AG04449 (cell line): ENCODE results near the gene RALA.

ENCODE experiments used
- CTCF ChIA-PET: fragments of 350-600 bp; formaldehyde crosslinking; extraction: SDS; loops from one replicate; lab custom pipeline; 2021; ENCODE audit warnings: antibody characterized with exemption; lab: Yijun Ruan, JAX
- POLR2A ChIA-PET: fragments of 400-600, 350-600 bp; formaldehyde crosslinking; extraction: SDS; loops from one replicate; lab custom pipeline; 2020; ENCODE audit warnings: antibody characterized with exemption, inconsistent platforms; lab: Yijun Ruan, JAX
- DNase-seq: peaks from one replicate; pipeline ENCODE4 v3.0.0-alpha.2; 2010; ENCODE audit warnings: low read depth, low spot score
- H3K4me3 ChIP-seq: 2 replicates; pipeline ENCODE4 v1.5.1; 2011; ENCODE audit warnings: low read depth, mild to moderate bottlenecking, control low read depth, low read length
- CTCF ChIP-seq: IDR thresholded peaks from one replicate; pipeline ENCODE4 v1.5.1; 2011; ENCODE audit warnings: mild to moderate bottlenecking, moderate library complexity, low read length, control low read depth, inconsistent platforms; ENCODE audit not compliant: insufficient read depth; ENCODE audit errors: missing control alignments

Gene RALA

GRCh38 chr7:39637963-39638485, 14.7 kb downstream of the RALA start:
- no peak overlapping the region for H3K4me3 ChIP-seq
- ChIA-PET POLR2A (no interaction called here), CTCF (interaction anchor here (1.0 to 1.3 kb wide), 3 partner anchors 10 to 28 kb away, joined by 3 to 4 read pairs (median 3); no protein-coding TSS in a partner anchor)
- TF ChIP-seq CTCF = no peak
- DNase-seq = no peak

GRCh38 chr7:39642896-39643295, 19.5 kb downstream of the RALA start:
- no peak overlapping the region for H3K4me3 ChIP-seq
- no peak for TF ChIP-seq CTCF
- ChIA-PET CTCF (interaction anchor here (0.6 kb wide), 1 partner anchor 62 kb away, joined by 3 read pairs; no protein-coding TSS in a partner anchor), POLR2A (no interaction called here)
- no peak for DNase-seq

DNA sequence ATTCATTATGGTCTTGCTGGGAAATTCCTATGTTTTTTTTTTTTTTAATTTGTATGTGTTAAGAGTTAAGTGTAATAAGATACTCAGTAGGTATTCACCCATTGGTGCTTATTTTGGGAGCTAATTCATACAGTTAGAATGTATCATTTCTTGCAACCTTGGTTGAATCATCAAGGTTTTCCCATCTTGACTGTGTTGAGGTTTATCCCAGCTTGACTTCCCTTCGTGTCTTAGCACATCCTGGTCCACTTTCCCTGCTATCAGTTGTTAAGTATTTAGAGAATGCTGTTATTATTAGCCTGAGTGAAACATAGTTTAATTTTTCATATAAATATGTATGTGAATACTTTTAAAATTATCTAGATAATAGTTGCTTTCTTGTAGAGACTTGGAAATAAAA, 20.8 kb downstream of the RALA start:
- no peak for DNase-seq
- H3K4me3 ChIP-seq = no peak overlapping the region
- POLR2A ChIA-PET = interaction anchor here (0.5 kb wide), 1 partner anchor 22 kb away, joined by 3 read pairs; no protein-coding TSS in a partner anchor
- CTCF ChIA-PET = no interaction called here
- no peak for TF ChIP-seq CTCF

DNA sequence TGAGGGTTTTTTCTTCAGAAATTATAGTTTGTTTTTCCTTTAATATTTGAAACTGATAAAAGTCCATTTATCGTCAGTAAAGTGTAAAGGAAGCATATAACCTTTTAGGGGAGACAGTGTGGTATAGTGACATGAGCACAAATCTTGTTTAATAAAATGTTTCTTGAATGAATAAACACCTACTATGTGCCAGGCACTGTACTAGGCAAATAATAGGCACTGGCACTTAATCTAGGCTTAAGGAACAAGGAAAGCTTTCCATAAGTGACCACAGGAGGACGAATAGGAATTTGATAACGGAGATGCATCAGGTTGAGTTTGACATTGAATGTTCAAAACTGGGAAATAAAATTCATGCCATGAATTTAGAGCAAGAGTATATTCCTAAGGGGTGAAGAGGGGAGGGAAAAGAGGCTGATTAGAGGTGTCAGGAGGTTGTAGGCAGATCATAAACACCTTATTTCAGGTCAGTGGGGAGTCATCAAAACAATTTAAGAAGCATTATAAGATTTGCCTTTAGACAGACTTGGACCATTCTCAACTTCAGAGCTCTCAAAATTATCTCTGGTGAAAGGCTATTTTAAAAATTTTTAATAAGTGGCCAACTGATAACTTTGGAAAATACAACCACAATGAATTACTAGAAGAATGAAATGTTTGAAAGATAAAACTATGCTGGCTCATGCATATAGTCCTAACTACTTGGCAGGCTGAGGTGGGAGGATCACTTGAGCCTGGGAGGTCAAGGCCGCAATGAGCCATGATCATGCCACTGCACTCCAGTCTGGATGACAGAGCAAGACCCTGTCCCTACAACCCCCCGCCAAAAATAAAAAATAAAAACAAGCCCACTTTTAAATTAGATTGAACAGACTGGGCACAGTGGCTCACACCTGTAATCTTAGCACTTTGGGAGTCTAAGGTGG, 22.4 kb downstream of the RALA start:
- CTCF ChIA-PET = no interaction called here
- TF ChIP-seq CTCF = no peak
- no peak overlapping the region for H3K4me3 ChIP-seq
- POLR2A ChIA-PET = no interaction called here
- DNase-seq = no peak

GRCh38 chr7:39647816-39648215, 24.4 kb downstream of the RALA start:
- no peak for DNase-seq
- no peak for TF ChIP-seq CTCF
- no peak overlapping the region for H3K4me3 ChIP-seq
- ChIA-PET CTCF (interaction anchor here (1.0 to 1.4 kb wide), 3 partner anchors 10 to 19 kb away, joined by 3 to 4 read pairs (median 3); no protein-coding TSS in a partner anchor), POLR2A (no interaction called here)

GRCh38 chr7:39650676-39651075, 27.3 kb downstream of the RALA start:
- no peak overlapping the region for H3K4me3 ChIP-seq
- CTCF ChIA-PET = interaction anchor here (1.0 to 1.1 kb wide), 2 partner anchors 16 to 24 kb away, joined by 3 read pairs; no protein-coding TSS in a partner anchor
- no peak for DNase-seq
- TF ChIP-seq CTCF = no peak
- POLR2A ChIA-PET = no interaction called here
